ENCODE measurements around the gene AAK1. TPM values are rescaled to one million over a fixed set of nuclear protein-coding genes. Genes with fewer than 3 reads are reported as not detected.
"Not testable (repeated sequence)": the region's sequence is repeated elsewhere in the genome, so short reads cannot be mapped to it uniquely, and the experiment has no call there.

Gene AAK1
- total RNA-seq, 4 donors from 2014 or later = 28.0 to 35.5 (median 32.8) TPM

GRCh38 chr2:69668598-69668997 lies 25.1 kb upstream of the AAK1 start:
- Histone ChIP-seq H3K36me3 (no peaks in the 10 kb centered on the region), H3K9me3 (no peaks in the 10 kb centered on the region), H3K4me1 (peaks cover 0 to 9% (median 0%) of the 10 kb centered on the region in 3 donors), H3K4me3 (no peak overlapping the region), H3K27ac (no peak overlapping the region), H3K27me3 (no peaks in the 10 kb centered on the region)
- no peak for DNase-seq
- intact Hi-C loops (cut with DNase I) = no loop called here
- TF ChIP-seq CTCF (IDR thresholded peaks at IDR 0.05) (no peak), POLR2A (IDR thresholded peaks at IDR 0.05) (no peak)
- 83 to 86% methylated on average over 5 of the region's 5 CpGs for WGBS, 2 donors

- Histone ChIP-seq H3K4me3 (no peak overlapping the region), H3K4me1 (peaks cover 0 to 10% (median 0%) of the 10 kb centered on the region in 3 donors), H3K27ac (no peak overlapping the region), H3K36me3 (no peaks in the 10 kb centered on the region), H3K9me3 (no peaks in the 10 kb centered on the region), H3K27me3 (no peaks in the 10 kb centered on the region)
- WGBS, 2 donors = 39 to 46% methylated on average over 7 of the region's 7 CpGs
- intact Hi-C loops (cut with DNase I) = no loop called here
- no peak for DNase-seq
- TF ChIP-seq POLR2A (IDR thresholded peaks at IDR 0.05) = no peak
- no peak for TF ChIP-seq CTCF (IDR thresholded peaks at IDR 0.05)
Measured at GRCh38 chr2:69667805-69668382, 24.4 kb upstream of the AAK1 start.

GRCh38 chr2:69665152-69665551 lies 21.6 kb upstream of the AAK1 start:
- no peak overlapping the region for H3K27ac ChIP-seq
- no peaks in the 10 kb centered on the region for H3K27me3 ChIP-seq
- no peak for TF ChIP-seq POLR2A (IDR thresholded peaks at IDR 0.05)
- no peak for TF ChIP-seq CTCF (IDR thresholded peaks at IDR 0.05)
- H3K4me1 ChIP-seq = peaks cover 0 to 14% (median 0%) of the 10 kb centered on the region in 3 donors
- intact Hi-C loops (cut with DNase I) = no loop called here
- H3K4me3 ChIP-seq = no peak overlapping the region
- WGBS, 2 donors = 93% methylated on average over 8 to 9 of the region's 9 CpGs
- no peak for DNase-seq
- no peaks in the 10 kb centered on the region for H3K9me3 ChIP-seq
- no peaks in the 10 kb centered on the region for H3K36me3 ChIP-seq

GRCh38 chr2:69663860-69664259 lies 20.3 kb upstream of the AAK1 start:
- no peak for DNase-seq
- intact Hi-C loops (cut with DNase I) = no loop called here
- Histone ChIP-seq H3K4me1 (peaks cover 0 to 14% (median 0%) of the 10 kb centered on the region in 3 donors), H3K27ac (no peak overlapping the region), H3K9me3 (no peaks in the 10 kb centered on the region), H3K36me3 (no peaks in the 10 kb centered on the region), H3K27me3 (no peaks in the 10 kb centered on the region), H3K4me3 (no peak overlapping the region)
- 92 to 95% methylated on average over 3 of the region's 3 CpGs for WGBS, 2 donors
- TF ChIP-seq CTCF (IDR thresholded peaks at IDR 0.05) (no peak), POLR2A (IDR thresholded peaks at IDR 0.05) (no peak)

GRCh38 chr2:69662547-69662946 lies 19.0 kb upstream of the AAK1 start:
- DNase-seq; H3K4me3 ChIP-seq; H3K9me3 ChIP-seq; H3K27ac ChIP-seq; H3K4me1 ChIP-seq; H3K36me3 ChIP-seq; H3K27me3 ChIP-seq; intact Hi-C loops (cut with DNase I): not testable (repeated sequence)
- 63 to 83% methylated on average over 2 of the region's 2 CpGs for WGBS, 2 donors

- Histone ChIP-seq H3K4me3 (no peak overlapping the region), H3K36me3 (no peaks in the 10 kb centered on the region), H3K4me1 (peaks cover 0 to 5% (median 0%) of the 10 kb centered on the region in 3 donors), H3K9me3 (no peaks in the 10 kb centered on the region), H3K27ac (no peak overlapping the region), H3K27me3 (no peaks in the 10 kb centered on the region)
- no peak for DNase-seq
- no peak for TF ChIP-seq CTCF (IDR thresholded peaks at IDR 0.05)
- no peak for TF ChIP-seq POLR2A (IDR thresholded peaks at IDR 0.05)
- WGBS, 2 donors = 68 to 75% methylated on average over 1 of the region's 1 CpG
- intact Hi-C loops (cut with DNase I) = no loop called here
Measured at GRCh38 chr2:69660637-69661036, 17.1 kb upstream of the AAK1 start.

Data from esophagus squamous epithelium (tissue), 5 donors.